Liver (tissue), 9 donors: ENCODE results near the gene RAVER1. TPM values are rescaled to one million over a fixed set of nuclear protein-coding genes. Genes with fewer than 3 reads are reported as not detected.

Experiments
- DNase-seq: peaks from one replicate; pipeline ENCODE4 v3.0.0-alpha.2; 2017; ENCODE audit warnings: low spot score
- H3K27ac ChIP-seq, 2 donors: one replicate each; pipeline ENCODE4 v1.7.0; 2013; ENCODE audit warnings: inconsistent platforms in 2 of 2, low read length in 2 of 2, control low read depth in 1 of 2, low read depth in 1 of 2, mild to moderate bottlenecking in 1 of 2
- H3K27me3 ChIP-seq, 4 donors: one replicate each; pipeline versions ENCODE4 v1.6.1 to v1.7.0; 2013; ENCODE audit warnings: low read length in 3 of 4, inconsistent platforms in 1 of 4, mild to moderate bottlenecking in 1 of 4, moderate library complexity in 1 of 4; ENCODE audit not compliant: control insufficient read depth in 4 of 4, insufficient read depth in 4 of 4
- H3K36me3 ChIP-seq, 4 donors: one replicate each; pipeline versions ENCODE4 v1.6.1 to v1.7.0; 2013; ENCODE audit warnings: low read length in 3 of 4, mild to moderate bottlenecking in 3 of 4, low read depth in 1 of 4, moderate library complexity in 1 of 4; ENCODE audit not compliant: control insufficient read depth in 4 of 4, insufficient read depth in 3 of 4
- H3K4me1 ChIP-seq, 4 donors: one replicate each; pipeline versions ENCODE4 v1.6.1 to v1.7.0; 2013; ENCODE audit warnings: low read length in 3 of 4, mild to moderate bottlenecking in 3 of 4, moderate library complexity in 1 of 4; ENCODE audit not compliant: control insufficient read depth in 4 of 4, insufficient read depth in 4 of 4
- H3K4me3 ChIP-seq, 3 donors: one replicate each; pipeline versions ENCODE4 v1.6.1 to v1.7.0; 2013; ENCODE audit warnings: low read length in 3 of 3, control low read depth in 1 of 3, low read depth in 1 of 3, mild to moderate bottlenecking in 1 of 3
- H3K9ac ChIP-seq, 2 donors: one replicate each; pipeline ENCODE4 v1.7.0; 2013; ENCODE audit warnings: low read length in 2 of 2, mild to moderate bottlenecking in 2 of 2, moderate library complexity in 2 of 2, control low read depth in 1 of 2, low read depth in 1 of 2
- H3K9me3 ChIP-seq, 4 donors: one replicate each; pipeline versions ENCODE4 v1.6.1 to v1.7.0; 2013; ENCODE audit warnings: low read length in 3 of 4; ENCODE audit not compliant: control insufficient read depth in 4 of 4
- EGR1 ChIP-seq, 2 donors: IDR thresholded peaks; 2 replicates each; pipeline ENCODE4 v1.6.1; 2016 to 2018; ENCODE audit warnings: antibody characterized with exemption in 2 of 2, low read depth in 2 of 2
- FOXA1 ChIP-seq: IDR thresholded peaks from 2 replicates; pipeline ENCODE4 v1.6.1; 2016; ENCODE audit warnings: antibody characterized with exemption
- FOXA2 ChIP-seq: IDR thresholded peaks from 2 replicates; pipeline ENCODE4 v1.6.1; 2016; ENCODE audit warnings: antibody characterized with exemption
- GABPA ChIP-seq, 2 donors: IDR thresholded peaks in 1 of 2; conservative IDR thresholded peaks in 1 of 2; 2 replicates each; pipeline ENCODE4 v1.6.1; 2016; ENCODE audit warnings: antibody characterized with exemption in 2 of 2, mild to moderate bottlenecking in 1 of 2, moderate library complexity in 1 of 2
- HNF4A ChIP-seq, 2 donors: conservative IDR thresholded peaks; 2 replicates each; pipeline ENCODE4 v1.6.1; 2016; ENCODE audit warnings: antibody characterized with exemption in 2 of 2, mild to moderate bottlenecking in 2 of 2
- HNF4G ChIP-seq: IDR thresholded peaks from 2 replicates; pipeline ENCODE4 v1.6.1; 2016; ENCODE audit warnings: antibody characterized with exemption
- JUND ChIP-seq, 2 donors: IDR thresholded peaks; 2 replicates each; pipeline ENCODE4 v1.6.1; 2016; ENCODE audit warnings: antibody characterized with exemption in 2 of 2
- NR2F2 ChIP-seq: IDR thresholded peaks from 2 replicates; pipeline ENCODE4 v1.6.1; 2016; ENCODE audit warnings: antibody characterized with exemption
- RAD21 ChIP-seq, 2 donors: IDR thresholded peaks; 2 replicates each; pipeline ENCODE4 v1.6.1; 2016; ENCODE audit warnings: antibody characterized with exemption in 2 of 2, mild to moderate bottlenecking in 2 of 2
- RXRA ChIP-seq, 2 donors: IDR thresholded peaks; 2 replicates each; pipeline ENCODE4 v1.6.1; 2017 to 2018; ENCODE audit warnings: antibody characterized with exemption in 2 of 2, mild to moderate bottlenecking in 1 of 2
- SP1 ChIP-seq: IDR thresholded peaks from 2 replicates; pipeline ENCODE4 v1.6.1; 2018; ENCODE audit warnings: antibody characterized with exemption, mild to moderate bottlenecking
- TAF1 ChIP-seq: conservative IDR thresholded peaks from 2 replicates; pipeline ENCODE4 v1.6.1; 2016; ENCODE audit warnings: antibody characterized with exemption, mild to moderate bottlenecking
- YY1 ChIP-seq: IDR thresholded peaks from 2 replicates; pipeline ENCODE4 v1.6.1; 2016; ENCODE audit warnings: antibody characterized with exemption, mild to moderate bottlenecking
- WGBS: extraction: QIAGEN DNeasy Blood & Tissue Kit; methylation state at CpG from one replicate; pipeline ENCODE4 v1.1.7; 2013; 5-methylcytosine and 5-hydroxymethylcytosine counted together
- polyA plus RNA-seq, 2 donors: library from polyadenylated mRNA; stranded (reverse) in 1 of 2; unstranded in 1 of 2; fragments of 200-250 nt in 1 of 2; fragments of >200 nt in 1 of 2; fragmentation: Nextera tagmentation in 1 of 2; extraction: Ambion mirVana in 1 of 2; gene quantifications; one replicate each; pipeline versions ENCODE4 v1.2.1 to v1.2.3, GENCODE V29; 2013 to 2015
- total RNA-seq, 2 donors: library from RNA; depleted of rRNA; stranded (reverse); fragments of >200 nt; gene quantifications; one replicate each; pipeline ENCODE4 v1.2.3, GENCODE V29; 2014
- TF ChIP-seq, protein P1 (sequence below): fragments of 150-350 bp; IDR thresholded peaks from 2 replicates; pipeline ENCODE4 v1.5.1; 2017; ENCODE audit warnings: improper control_type of control experiment, low read depth, low read length; ENCODE audit not compliant: missing input control
- TF ChIP-seq, protein P2 (sequence below): IDR thresholded peaks from 2 replicates; pipeline ENCODE4 v1.6.1; 2016; ENCODE audit warnings: antibody characterized with exemption, mild to moderate bottlenecking
- TF ChIP-seq, protein P3 (sequence below): IDR thresholded peaks from 2 replicates; pipeline ENCODE4 v1.6.1; 2016; ENCODE audit warnings: antibody characterized with exemption
- TF ChIP-seq, protein P4 (sequence below): IDR thresholded peaks from 2 replicates; pipeline ENCODE4 v1.6.1; 2016; ENCODE audit warnings: antibody characterized with exemption
- TF ChIP-seq, protein P5 (sequence below): IDR thresholded peaks from 2 replicates; pipeline ENCODE4 v1.6.1; 2016; ENCODE audit warnings: antibody characterized with exemption
- donor health status: healthy.
- donor health status: healthy.
- donor health status: healthy.
- donor health status: healthy.
- donor health status: healthy.

RAVER1 gene
- total and polyA plus RNA-seq, 4 donors = 2.1 to 13.6 (median 6.2) TPM

DNA sequence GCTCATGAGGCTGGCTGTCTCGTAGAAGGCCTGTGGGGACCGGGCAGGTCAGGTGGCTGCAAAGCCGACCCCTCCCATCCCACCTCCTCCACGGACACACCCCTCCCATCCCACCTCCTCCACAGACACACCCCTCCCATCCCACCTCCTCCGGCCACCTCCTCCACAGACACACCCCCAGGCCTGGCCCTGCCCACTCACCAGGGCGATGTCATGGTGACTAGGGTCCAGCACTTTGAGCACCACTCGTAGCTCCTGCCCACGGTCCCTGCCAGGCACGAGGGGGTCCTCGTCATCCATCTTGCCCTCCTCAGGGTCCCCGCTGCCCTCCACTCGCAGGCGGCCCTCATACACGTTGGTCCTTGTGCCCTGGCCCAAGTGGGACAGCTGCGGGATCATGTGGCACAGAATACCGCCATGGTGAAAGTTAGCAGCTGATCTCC lies 28.3 kb upstream of the RAVER1 start:
- H3K9ac ChIP-seq = no peak overlapping the region
- 92% methylated on average over 16 of the region's 16 CpGs for WGBS

More for the DNA sequence above, 28.3 kb upstream of the RAVER1 start:
- Histone ChIP-seq H3K4me1 (peaks cover 0 to 5% (median 3%) of the 10 kb centered on the region in 4 donors), H3K4me3 (no peak overlapping the region), H3K36me3 (peaks cover 16 to 68% (median 24%) of the 10 kb centered on the region in 4 donors), H3K27ac (no peak overlapping the region), H3K9me3 (no peaks in the 10 kb centered on the region), H3K27me3 (no peaks in the 10 kb centered on the region)
- no peak for DNase-seq
- no peak for TF ChIP-seq HNF4A (conservative IDR thresholded peaks at IDR 0.05)
- TF ChIP-seq RXRA (IDR thresholded peaks at IDR 0.05) = no peak
- no peak for TF ChIP-seq TAF1
- TF ChIP-seq GABPA (IDR thresholded peaks at IDR 0.05 in 1 of 2, conservative IDR thresholded peaks at IDR 0.05 in 1 of 2) = no peak
- no peak for TF ChIP-seq FOXA1
- TF ChIP-seq, protein P1, sequence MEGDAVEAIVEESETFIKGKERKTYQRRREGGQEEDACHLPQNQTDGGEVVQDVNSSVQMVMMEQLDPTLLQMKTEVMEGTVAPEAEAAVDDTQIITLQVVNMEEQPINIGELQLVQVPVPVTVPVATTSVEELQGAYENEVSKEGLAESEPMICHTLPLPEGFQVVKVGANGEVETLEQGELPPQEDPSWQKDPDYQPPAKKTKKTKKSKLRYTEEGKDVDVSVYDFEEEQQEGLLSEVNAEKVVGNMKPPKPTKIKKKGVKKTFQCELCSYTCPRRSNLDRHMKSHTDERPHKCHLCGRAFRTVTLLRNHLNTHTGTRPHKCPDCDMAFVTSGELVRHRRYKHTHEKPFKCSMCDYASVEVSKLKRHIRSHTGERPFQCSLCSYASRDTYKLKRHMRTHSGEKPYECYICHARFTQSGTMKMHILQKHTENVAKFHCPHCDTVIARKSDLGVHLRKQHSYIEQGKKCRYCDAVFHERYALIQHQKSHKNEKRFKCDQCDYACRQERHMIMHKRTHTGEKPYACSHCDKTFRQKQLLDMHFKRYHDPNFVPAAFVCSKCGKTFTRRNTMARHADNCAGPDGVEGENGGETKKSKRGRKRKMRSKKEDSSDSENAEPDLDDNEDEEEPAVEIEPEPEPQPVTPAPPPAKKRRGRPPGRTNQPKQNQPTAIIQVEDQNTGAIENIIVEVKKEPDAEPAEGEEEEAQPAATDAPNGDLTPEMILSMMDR = no peak
- no peak for TF ChIP-seq HNF4G
- TF ChIP-seq, protein P2, sequence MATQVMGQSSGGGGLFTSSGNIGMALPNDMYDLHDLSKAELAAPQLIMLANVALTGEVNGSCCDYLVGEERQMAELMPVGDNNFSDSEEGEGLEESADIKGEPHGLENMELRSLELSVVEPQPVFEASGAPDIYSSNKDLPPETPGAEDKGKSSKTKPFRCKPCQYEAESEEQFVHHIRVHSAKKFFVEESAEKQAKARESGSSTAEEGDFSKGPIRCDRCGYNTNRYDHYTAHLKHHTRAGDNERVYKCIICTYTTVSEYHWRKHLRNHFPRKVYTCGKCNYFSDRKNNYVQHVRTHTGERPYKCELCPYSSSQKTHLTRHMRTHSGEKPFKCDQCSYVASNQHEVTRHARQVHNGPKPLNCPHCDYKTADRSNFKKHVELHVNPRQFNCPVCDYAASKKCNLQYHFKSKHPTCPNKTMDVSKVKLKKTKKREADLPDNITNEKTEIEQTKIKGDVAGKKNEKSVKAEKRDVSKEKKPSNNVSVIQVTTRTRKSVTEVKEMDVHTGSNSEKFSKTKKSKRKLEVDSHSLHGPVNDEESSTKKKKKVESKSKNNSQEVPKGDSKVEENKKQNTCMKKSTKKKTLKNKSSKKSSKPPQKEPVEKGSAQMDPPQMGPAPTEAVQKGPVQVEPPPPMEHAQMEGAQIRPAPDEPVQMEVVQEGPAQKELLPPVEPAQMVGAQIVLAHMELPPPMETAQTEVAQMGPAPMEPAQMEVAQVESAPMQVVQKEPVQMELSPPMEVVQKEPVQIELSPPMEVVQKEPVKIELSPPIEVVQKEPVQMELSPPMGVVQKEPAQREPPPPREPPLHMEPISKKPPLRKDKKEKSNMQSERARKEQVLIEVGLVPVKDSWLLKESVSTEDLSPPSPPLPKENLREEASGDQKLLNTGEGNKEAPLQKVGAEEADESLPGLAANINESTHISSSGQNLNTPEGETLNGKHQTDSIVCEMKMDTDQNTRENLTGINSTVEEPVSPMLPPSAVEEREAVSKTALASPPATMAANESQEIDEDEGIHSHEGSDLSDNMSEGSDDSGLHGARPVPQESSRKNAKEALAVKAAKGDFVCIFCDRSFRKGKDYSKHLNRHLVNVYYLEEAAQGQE = no peak
- TF ChIP-seq JUND (IDR thresholded peaks at IDR 0.05) = no peak
- TF ChIP-seq NR2F2 = no peak
- TF ChIP-seq RAD21 (IDR thresholded peaks at IDR 0.05) = no peak
- no peak for TF ChIP-seq SP1
- TF ChIP-seq FOXA2 = no peak
- TF ChIP-seq, protein P3, sequence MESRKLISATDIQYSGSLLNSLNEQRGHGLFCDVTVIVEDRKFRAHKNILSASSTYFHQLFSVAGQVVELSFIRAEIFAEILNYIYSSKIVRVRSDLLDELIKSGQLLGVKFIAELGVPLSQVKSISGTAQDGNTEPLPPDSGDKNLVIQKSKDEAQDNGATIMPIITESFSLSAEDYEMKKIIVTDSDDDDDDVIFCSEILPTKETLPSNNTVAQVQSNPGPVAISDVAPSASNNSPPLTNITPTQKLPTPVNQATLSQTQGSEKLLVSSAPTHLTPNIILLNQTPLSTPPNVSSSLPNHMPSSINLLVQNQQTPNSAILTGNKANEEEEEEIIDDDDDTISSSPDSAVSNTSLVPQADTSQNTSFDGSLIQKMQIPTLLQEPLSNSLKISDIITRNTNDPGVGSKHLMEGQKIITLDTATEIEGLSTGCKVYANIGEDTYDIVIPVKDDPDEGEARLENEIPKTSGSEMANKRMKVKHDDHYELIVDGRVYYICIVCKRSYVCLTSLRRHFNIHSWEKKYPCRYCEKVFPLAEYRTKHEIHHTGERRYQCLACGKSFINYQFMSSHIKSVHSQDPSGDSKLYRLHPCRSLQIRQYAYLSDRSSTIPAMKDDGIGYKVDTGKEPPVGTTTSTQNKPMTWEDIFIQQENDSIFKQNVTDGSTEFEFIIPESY = no peak
- no peak for TF ChIP-seq EGR1 (IDR thresholded peaks at IDR 0.05; ENCODE audit: low read depth in 2 of 2)
- TF ChIP-seq, protein P4, sequence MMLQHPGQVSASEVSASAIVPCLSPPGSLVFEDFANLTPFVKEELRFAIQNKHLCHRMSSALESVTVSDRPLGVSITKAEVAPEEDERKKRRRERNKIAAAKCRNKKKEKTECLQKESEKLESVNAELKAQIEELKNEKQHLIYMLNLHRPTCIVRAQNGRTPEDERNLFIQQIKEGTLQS = no peak
- TF ChIP-seq, protein P5, sequence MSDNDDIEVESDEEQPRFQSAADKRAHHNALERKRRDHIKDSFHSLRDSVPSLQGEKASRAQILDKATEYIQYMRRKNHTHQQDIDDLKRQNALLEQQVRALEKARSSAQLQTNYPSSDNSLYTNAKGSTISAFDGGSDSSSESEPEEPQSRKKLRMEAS = no peak
- no peak for TF ChIP-seq YY1
